A673 (cell line): ENCODE results near the gene ZNF212.

Source experiments
- CTCF ChIP-seq: fragments of 300-800, 200-600 bp; sonication (generic); conservative IDR thresholded peaks from 2 replicates; pipeline ENCODE4 v1.5.1; 2017; ENCODE audit warnings: low read depth, mild to moderate bottlenecking, antibody characterized with exemption, low read length, moderate library complexity, mixed read lengths
- EZH2 ChIP-seq: fragments of 200-600 bp; sonication (generic); IDR thresholded peaks from 2 replicates; pipeline ENCODE4 v1.6.1; 2017; ENCODE audit warnings: borderline replicate concordance, low read depth, mild to moderate bottlenecking, mixed read lengths, antibody characterized with exemption, low read length; ENCODE audit not compliant: poor library complexity, severe bottlenecking

GRCh38 chr7:149210551-149210950 is 28.9 kb upstream of the ZNF212 start:
- TF ChIP-seq CTCF (no peak), EZH2 (no peak)
